ENCODE measurements around the gene LUZP2.

Gene LUZP2

GRCh38 chr11:24559315-24559714 is 62.5 kb downstream of the LUZP2 start:
- no peak for TF ChIP-seq ZFX (IDR thresholded peaks at IDR 0.05)
- TF ChIP-seq CTCF (conservative IDR thresholded peaks at IDR 0.05): no peak
- no peak overlapping the region for H3K27ac ChIP-seq

- no peak overlapping the region for H3K27ac ChIP-seq
- TF ChIP-seq CTCF (conservative IDR thresholded peaks at IDR 0.05) (no peak), ZFX (IDR thresholded peaks at IDR 0.05) (no peak)
Observed at GRCh38 chr11:24560324-24560723, 63.5 kb downstream of the LUZP2 start.

- H3K27ac ChIP-seq: no peak overlapping the region
- TF ChIP-seq CTCF (conservative IDR thresholded peaks at IDR 0.05) (no peak), ZFX (IDR thresholded peaks at IDR 0.05) (no peak)
Observed at GRCh38 chr11:24567380-24567779, 70.5 kb downstream of the LUZP2 start.

- TF ChIP-seq ZFX (IDR thresholded peaks at IDR 0.05) (no peak), CTCF (conservative IDR thresholded peaks at IDR 0.05) (no peak)
- H3K27ac ChIP-seq: no peak overlapping the region
Observed at GRCh38 chr11:24572376-24572775, 75.5 kb downstream of the LUZP2 start.

GRCh38 chr11:24574461-24574860 is 77.6 kb downstream of the LUZP2 start:
- no peak for TF ChIP-seq CTCF (conservative IDR thresholded peaks at IDR 0.05)
- TF ChIP-seq ZFX (IDR thresholded peaks at IDR 0.05): no peak

GRCh38 chr11:24575392-24575791 is 78.5 kb downstream of the LUZP2 start:
- no peak for TF ChIP-seq ZFX (IDR thresholded peaks at IDR 0.05)
- TF ChIP-seq CTCF (conservative IDR thresholded peaks at IDR 0.05): no peak

More at GRCh38 chr11:24574461-24574860, 77.6 kb downstream of the LUZP2 start:
- no peak overlapping the region for H3K27ac ChIP-seq

GRCh38 chr11:24585192-24585591 is 88.3 kb downstream of the LUZP2 start:
- no peak overlapping the region for H3K27ac ChIP-seq

More at GRCh38 chr11:24575392-24575791, 78.5 kb downstream of the LUZP2 start:
- H3K27ac ChIP-seq: no peak overlapping the region

More at GRCh38 chr11:24585192-24585591, 88.3 kb downstream of the LUZP2 start:
- TF ChIP-seq CTCF (conservative IDR thresholded peaks at IDR 0.05): no peak
- TF ChIP-seq ZFX (IDR thresholded peaks at IDR 0.05): no peak
